Measurements from ENCODE around the gene PNPLA6.

Gene PNPLA6

GRCh38 chr19:7527516-7528191 lies 7.9 kb upstream of the PNPLA6 start:
- TF ChIP-seq, protein P1, sequence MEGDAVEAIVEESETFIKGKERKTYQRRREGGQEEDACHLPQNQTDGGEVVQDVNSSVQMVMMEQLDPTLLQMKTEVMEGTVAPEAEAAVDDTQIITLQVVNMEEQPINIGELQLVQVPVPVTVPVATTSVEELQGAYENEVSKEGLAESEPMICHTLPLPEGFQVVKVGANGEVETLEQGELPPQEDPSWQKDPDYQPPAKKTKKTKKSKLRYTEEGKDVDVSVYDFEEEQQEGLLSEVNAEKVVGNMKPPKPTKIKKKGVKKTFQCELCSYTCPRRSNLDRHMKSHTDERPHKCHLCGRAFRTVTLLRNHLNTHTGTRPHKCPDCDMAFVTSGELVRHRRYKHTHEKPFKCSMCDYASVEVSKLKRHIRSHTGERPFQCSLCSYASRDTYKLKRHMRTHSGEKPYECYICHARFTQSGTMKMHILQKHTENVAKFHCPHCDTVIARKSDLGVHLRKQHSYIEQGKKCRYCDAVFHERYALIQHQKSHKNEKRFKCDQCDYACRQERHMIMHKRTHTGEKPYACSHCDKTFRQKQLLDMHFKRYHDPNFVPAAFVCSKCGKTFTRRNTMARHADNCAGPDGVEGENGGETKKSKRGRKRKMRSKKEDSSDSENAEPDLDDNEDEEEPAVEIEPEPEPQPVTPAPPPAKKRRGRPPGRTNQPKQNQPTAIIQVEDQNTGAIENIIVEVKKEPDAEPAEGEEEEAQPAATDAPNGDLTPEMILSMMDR (IDR thresholded peaks at IDR 0.05; ENCODE audit: insufficient read depth, low read length, poor library complexity, severe bottlenecking) = no peak
- no peaks in the 10 kb centered on the region for H3K27me3 ChIP-seq (replicated peaks; ENCODE audit: control insufficient read depth, insufficient read depth, low read length)
- no peak for DNase-seq (ENCODE audit: extremely low read depth, insufficient read length)
- no peak overlapping the region for H3K4me3 ChIP-seq (replicated peaks; ENCODE audit: low read depth, low read length)
- no peaks in the 10 kb centered on the region; the same call in 1 of the 2 replicates for H3K36me3 ChIP-seq (ENCODE audit: control insufficient read depth, insufficient read depth, low read length)

DNA sequence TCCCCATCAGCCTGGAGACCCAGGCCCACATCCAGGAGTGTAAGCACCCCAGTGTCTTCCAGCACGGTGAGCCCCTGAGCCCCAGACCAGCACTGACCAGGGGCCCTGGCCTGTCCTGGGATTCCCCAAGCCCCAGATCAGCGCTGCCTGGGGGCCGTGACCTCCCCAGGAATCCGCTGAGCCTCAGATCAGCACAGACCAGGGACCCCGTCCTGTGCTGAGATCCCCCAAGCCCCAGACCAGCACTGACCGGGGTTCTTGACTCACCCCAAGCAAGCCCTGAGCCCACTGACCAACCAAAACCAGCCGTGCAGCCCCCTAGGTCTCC lies 7.4 kb upstream of the PNPLA6 start:
- DNase-seq (ENCODE audit: extremely low read depth, insufficient read length) = no peak
- TF ChIP-seq, protein P1 (IDR thresholded peaks at IDR 0.05; ENCODE audit: insufficient read depth, low read length, poor library complexity, severe bottlenecking) = no peak
- Histone ChIP-seq H3K27me3 (replicated peaks; ENCODE audit: control insufficient read depth, insufficient read depth, low read length) (no peaks in the 10 kb centered on the region), H3K4me3 (replicated peaks; ENCODE audit: low read depth, low read length) (no peak overlapping the region), H3K36me3 (ENCODE audit: control insufficient read depth, insufficient read depth, low read length) (no peaks in the 10 kb centered on the region; the same call in 1 of the 2 replicates)

- no peak overlapping the region for H3K4me3 ChIP-seq (replicated peaks; ENCODE audit: low read depth, low read length)
- no peaks in the 10 kb centered on the region; the same call in 1 of the 2 replicates for H3K36me3 ChIP-seq (ENCODE audit: control insufficient read depth, insufficient read depth, low read length)
- TF ChIP-seq, protein P1 (IDR thresholded peaks at IDR 0.05; ENCODE audit: insufficient read depth, low read length, poor library complexity, severe bottlenecking) = no peak
- H3K27me3 ChIP-seq (replicated peaks; ENCODE audit: control insufficient read depth, insufficient read depth, low read length) = no peaks in the 10 kb centered on the region
- no peak for DNase-seq (ENCODE audit: extremely low read depth, insufficient read length)
These were observed 6.8 kb upstream of the PNPLA6 start for GRCh38 chr19:7528522-7529245.

DNA sequence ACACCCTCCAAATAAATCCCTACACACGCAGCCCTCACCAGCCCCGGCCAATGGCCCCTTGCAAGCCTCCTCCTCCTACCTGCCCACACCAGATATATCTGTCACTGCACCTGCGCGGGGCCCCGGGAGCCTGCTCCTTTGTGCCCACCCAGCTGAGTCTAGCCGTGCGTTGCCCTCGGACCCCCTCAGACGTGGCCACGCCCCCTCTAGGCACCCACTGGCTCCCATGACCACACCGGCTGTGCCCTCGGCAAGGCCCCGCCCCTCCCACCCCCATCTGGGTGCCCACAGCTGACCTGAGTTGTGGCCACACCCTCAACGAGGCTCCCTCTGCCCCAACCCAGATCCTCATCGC lies 6.3 kb upstream of the PNPLA6 start:
- no peak for DNase-seq (ENCODE audit: extremely low read depth, insufficient read length)
- H3K36me3 ChIP-seq (ENCODE audit: control insufficient read depth, insufficient read depth, low read length) = no peaks in the 10 kb centered on the region; the same call in 1 of the 2 replicates
- TF ChIP-seq, protein P1 (IDR thresholded peaks at IDR 0.05; ENCODE audit: insufficient read depth, low read length, poor library complexity, severe bottlenecking) = no peak
- no peaks in the 10 kb centered on the region for H3K27me3 ChIP-seq (replicated peaks; ENCODE audit: control insufficient read depth, insufficient read depth, low read length)
- no peak overlapping the region for H3K4me3 ChIP-seq (replicated peaks; ENCODE audit: low read depth, low read length)

DNA sequence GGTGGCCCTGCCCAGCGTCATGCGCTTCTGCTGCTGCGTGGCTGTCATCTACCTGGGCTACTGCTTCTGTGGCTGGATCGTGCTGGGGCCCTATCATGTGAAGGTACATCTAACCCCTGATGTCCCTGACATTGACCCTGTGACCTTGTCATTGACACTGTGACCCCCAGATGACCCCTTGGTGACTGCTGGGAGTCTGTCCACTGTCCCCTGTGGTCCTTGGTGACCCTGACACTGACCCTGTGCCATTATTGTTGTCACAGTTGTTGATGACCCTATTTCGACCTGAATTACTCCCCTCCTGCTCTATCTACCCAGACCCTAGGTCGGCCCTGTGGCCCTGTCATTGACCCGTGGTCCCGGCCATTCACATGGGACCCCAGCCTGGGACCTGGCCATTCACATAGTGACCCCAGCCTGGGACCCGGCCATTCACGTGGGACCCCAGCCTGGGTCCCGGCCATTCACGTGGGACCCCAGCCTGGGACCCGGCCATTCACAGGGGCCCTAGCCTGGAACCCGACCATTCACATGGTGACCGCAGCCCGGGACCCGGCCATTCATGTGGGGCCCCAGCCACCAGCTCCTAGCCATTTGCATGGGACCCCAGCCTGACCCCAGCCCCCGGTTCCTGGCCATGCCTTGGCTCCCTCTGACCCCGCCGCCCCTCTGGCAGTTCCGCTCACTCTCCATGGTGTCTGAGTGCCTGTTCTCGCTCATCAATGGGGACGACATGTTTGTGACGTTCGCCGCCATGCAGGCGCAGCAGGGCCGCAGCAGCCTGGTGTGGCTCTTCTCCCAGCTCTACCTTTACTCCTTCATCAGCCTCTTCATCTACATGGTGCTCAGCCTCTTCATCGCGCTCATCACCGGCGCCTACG lies 5.7 kb upstream of the PNPLA6 start:
- DNase-seq (ENCODE audit: extremely low read depth, insufficient read length) = no peak
- no peaks in the 10 kb centered on the region; the same call in 1 of the 2 replicates for H3K36me3 ChIP-seq (ENCODE audit: control insufficient read depth, insufficient read depth, low read length)
- TF ChIP-seq, protein P1 (IDR thresholded peaks at IDR 0.05; ENCODE audit: insufficient read depth, low read length, poor library complexity, severe bottlenecking) = no peak
- no peaks in the 10 kb centered on the region for H3K27me3 ChIP-seq (replicated peaks; ENCODE audit: control insufficient read depth, insufficient read depth, low read length)
- no peak overlapping the region for H3K4me3 ChIP-seq (replicated peaks; ENCODE audit: low read depth, low read length)
